Esophagus squamous epithelium (tissue), 5 donors: ENCODE results near the gene ARRB1. TPM values are rescaled to one million over a fixed set of nuclear protein-coding genes. Genes with fewer than 3 reads are reported as not detected.

Experiments used
- DNase-seq: peaks from one replicate; lab custom pipeline; 2025; lab: John Stamatoyannopoulos, UW
- H3K27ac ChIP-seq, 4 donors: fragments of 200-600 bp; sonication (generic); one replicate each; pipeline ENCODE4 v1.5.1; 2016 to 2019; ENCODE audit warnings: mild to moderate bottlenecking in 1 of 4
- H3K27me3 ChIP-seq, 4 donors: fragments of 200-600 bp; sonication (generic); 1 replicate in 3 of 4; 2 replicates in 1 of 4; pipeline versions ENCODE4 v1.5.1 to v1.6.0; 2017 to 2021; ENCODE audit warnings: antibody characterized with exemption in 1 of 4
- H3K36me3 ChIP-seq, 3 donors: fragments of 200-600 bp; sonication (generic); one replicate each; pipeline ENCODE4 v1.5.1; 2016 to 2019
- H3K4me1 ChIP-seq, 3 donors: fragments of 200-600 bp; sonication (generic); one replicate each; pipeline ENCODE4 v1.5.1; 2017 to 2019
- H3K4me3 ChIP-seq, 4 donors: fragments of 200-600 bp; sonication (generic); 1 replicate in 3 of 4; 2 replicates in 1 of 4; pipeline ENCODE4 v1.5.1; 2016 to 2019; ENCODE audit warnings: mild to moderate bottlenecking in 2 of 4, moderate library complexity in 1 of 4
- H3K9me3 ChIP-seq, 3 donors: fragments of 200-600 bp; sonication (generic); one replicate each; pipeline ENCODE4 v1.5.1; 2016 to 2019
- CTCF ChIP-seq, 6 experiments: fragments of 450-650 bp in 4 of 6; fragments of 200-600 bp in 2 of 6; sonication (generic) in 2 of 6; IDR thresholded peaks; one replicate each; pipeline ENCODE4 v1.5.1; 2016 to 2019; ENCODE audit warnings: antibody characterized with exemption in 6 of 6, mild to moderate bottlenecking in 4 of 6, moderate library complexity in 4 of 6
- POLR2A ChIP-seq, 4 donors: fragments of 450-650 bp; IDR thresholded peaks; one replicate each; pipeline ENCODE4 v1.6.1; 2017; ENCODE audit warnings: antibody characterized with exemption in 4 of 4, mild to moderate bottlenecking in 4 of 4, moderate library complexity in 3 of 4
- whole genome bisulfite sequencing, 2 donors: methylation state at CpG; one replicate each; pipeline ENCODE4 v1.1.5; 2018; 5-methylcytosine and 5-hydroxymethylcytosine counted together
- intact Hi-C: fragments of 100-400 bp; cut with DNase I; formaldehyde crosslinking; loops from one replicate; pipeline ENCODE4 v1.15.0; 2022
- total RNA-seq, 4 donors: library from RNA; depleted of rRNA; stranded (reverse); fragments of >200 nt; gene quantifications; one replicate each; pipeline ENCODE4 v1.1.0, GENCODE V29; 2016
- donor health status: DM: yes; HTN: yes; CAD: no.

The ARRB1 gene
- total RNA-seq, 4 donors from 2014 or later: 9.6 to 24.8 (median 17.8) TPM

- peaks cover 0 to 15% (median 0%) of the 10 kb centered on the region in 3 donors for H3K4me1 ChIP-seq
- 80 to 87% methylated on average over 13 to 20 of the region's 27 CpGs for WGBS, 2 donors
- intact Hi-C loops: no loop called here
- no peak overlapping the region for H3K27ac ChIP-seq
- H3K27me3 ChIP-seq: no peaks in the 10 kb centered on the region
- no peaks in the 10 kb centered on the region for H3K9me3 ChIP-seq
- H3K36me3 ChIP-seq: peaks cover 0 to 57% (median 0%) of the 10 kb centered on the region in 3 donors
- no peak for DNase-seq
- H3K4me3 ChIP-seq: no peak overlapping the region
- no peak for TF ChIP-seq CTCF (IDR thresholded peaks at IDR 0.05)
- no peak for TF ChIP-seq POLR2A (IDR thresholded peaks at IDR 0.05)
Measured at GRCh38 chr11:75267171-75267970, 84.1 kb downstream of the ARRB1 start.

- peaks cover 0 to 24% (median 0%) of the 10 kb centered on the region in 3 donors for H3K4me1 ChIP-seq
- no peak for DNase-seq
- H3K9me3 ChIP-seq: no peaks in the 10 kb centered on the region
- no peaks in the 10 kb centered on the region for H3K27me3 ChIP-seq
- intact Hi-C loops: no loop called here
- peaks cover 0 to 43% (median 0%) of the 10 kb centered on the region in 3 donors for H3K36me3 ChIP-seq
- peak overlapping the region in 2 of 4 donors; percentile 39 to 60 for H3K27ac ChIP-seq
- H3K4me3 ChIP-seq: no peak overlapping the region
- TF ChIP-seq CTCF (IDR thresholded peaks at IDR 0.05) (no peak), POLR2A (IDR thresholded peaks at IDR 0.05) (no peak)
- WGBS, 2 donors: 65 to 70% methylated on average over 14 of the region's 17 CpGs
Measured at GRCh38 chr11:75265851-75266531, 85.5 kb downstream of the ARRB1 start.

GRCh38 chr11:75264971-75265370 lies 86.5 kb downstream of the ARRB1 start:
- TF ChIP-seq CTCF (IDR thresholded peaks at IDR 0.05): no peak
- WGBS, 2 donors: 87% methylated on average over 6 of the region's 6 CpGs; no CpG with 5 or more reads in 1 of the 2 donors

GRCh38 chr11:75264356-75264755 lies 87.1 kb downstream of the ARRB1 start:
- peak overlapping the region in 1 of 4 donors; percentile 60 for H3K27ac ChIP-seq
- H3K36me3 ChIP-seq: peaks cover 0 to 33% (median 0%) of the 10 kb centered on the region in 3 donors
- DNase-seq: no peak
- no peaks in the 10 kb centered on the region for H3K9me3 ChIP-seq
- H3K4me3 ChIP-seq: no peak overlapping the region
- no peak for TF ChIP-seq POLR2A (IDR thresholded peaks at IDR 0.05)
- no peak for TF ChIP-seq CTCF (IDR thresholded peaks at IDR 0.05)
- H3K4me1 ChIP-seq: peaks cover 0 to 37% (median 0%) of the 10 kb centered on the region in 3 donors
- intact Hi-C loops: no loop called here
- no peaks in the 10 kb centered on the region for H3K27me3 ChIP-seq

More at GRCh38 chr11:75264971-75265370, 86.5 kb downstream of the ARRB1 start:
- Histone ChIP-seq H3K27ac (peak overlapping the region in 1 of 4 donors; percentile 60), H3K9me3 (no peaks in the 10 kb centered on the region), H3K4me3 (no peak overlapping the region), H3K27me3 (no peaks in the 10 kb centered on the region), H3K36me3 (peaks cover 0 to 39% (median 0%) of the 10 kb centered on the region in 3 donors), H3K4me1 (peaks cover 0 to 34% (median 0%) of the 10 kb centered on the region in 3 donors)
- no peak for DNase-seq
- intact Hi-C loops: no loop called here

- WGBS, 2 donors: 48 to 64% methylated on average over 3 to 4 of the region's 4 CpGs
- H3K4me1 ChIP-seq: peaks cover 0 to 37% (median 0%) of the 10 kb centered on the region in 3 donors
- intact Hi-C loops: no loop called here
- no peaks in the 10 kb centered on the region for H3K9me3 ChIP-seq
- no peak for TF ChIP-seq CTCF (IDR thresholded peaks at IDR 0.05)
- no peak for TF ChIP-seq POLR2A (IDR thresholded peaks at IDR 0.05)
- no peaks in the 10 kb centered on the region for H3K27me3 ChIP-seq
- DNase-seq: no peak
- no peak overlapping the region for H3K4me3 ChIP-seq
- H3K36me3 ChIP-seq: peaks cover 0 to 29% (median 0%) of the 10 kb centered on the region in 3 donors
- H3K27ac ChIP-seq: peak overlapping the region in 1 of 4 donors; percentile 60
Measured at GRCh38 chr11:75263944-75264349, 87.5 kb downstream of the ARRB1 start.
